GM12878 (cell line): ENCODE measurements around the gene MAST4. TPM values are rescaled to one million over a fixed set of nuclear protein-coding genes. Genes with fewer than 3 reads are reported as not detected.

Experiments used
- ATAC-seq: fragments of 200-7000 bp; cut with Tn5 transposase; 3 replicates; pipeline ENCODE4 v1.9.1; 2020; ENCODE audit warnings: mild to moderate bottlenecking, moderate library complexity
- BruUV-seq: library from RNA; stranded (reverse); fragments of 400-500 nt; replicated peaks from 2 replicates; lab custom pipeline; 2021; lab: Mats Ljungman, UMichigan
- CTCF ChIA-PET: fragments of 300-600 bp; sonication (Branson Sonifier 250); formaldehyde crosslinking; extraction: SDS; loops from one replicate; lab custom pipeline; 2021; ENCODE audit warnings: inconsistent platforms; lab: Yijun Ruan, JAX
- POLR2A ChIA-PET: fragments of 350-600 bp; formaldehyde crosslinking; extraction: SDS; loops from one replicate; lab custom pipeline; 2021; ENCODE audit warnings: inconsistent platforms; lab: Charles Lee
- RAD21 ChIA-PET: fragments of 300-600 bp; sonication (Branson Sonifier 250); formaldehyde crosslinking; loops from one replicate; lab custom pipeline; 2023; ENCODE audit warnings: antibody characterized with exemption; ENCODE audit not compliant: unreplicated experiment; lab: Charles Lee
- SMC1A ChIA-PET: fragments of 300-600 bp; sonication (Branson Sonifier 250); formaldehyde crosslinking; loops from one replicate; lab custom pipeline; 2023; ENCODE audit not compliant: unreplicated experiment, uncharacterized antibody; lab: Charles Lee
- DNase-seq: peaks from one replicate; pipeline ENCODE4 v3.0.0-alpha.2; 2011; ENCODE audit warnings: low read depth, low spot score
- FAIRE-seq: peaks from 3 replicates; lab custom pipeline; 2011; peaks lifted over from hg19 to GRCh38; lab: Jason Lieb, UNC
- H2AFZ ChIP-seq: 2 replicates; pipeline ENCODE4 v1.6.0; 2011; ENCODE audit warnings: low read depth, low read length, control low read depth; ENCODE audit not compliant: control insufficient read depth
- H3K27ac ChIP-seq: 2 replicates; pipeline ENCODE4 v1.5.1; 2011; ENCODE audit warnings: control low read depth; ENCODE audit not compliant: control insufficient read depth, insufficient read depth
- H3K27me3 ChIP-seq, 2 experiments: replicated peaks in 1 of 2; 2 replicates each; pipeline versions ENCODE4 v1.6.0 to v1.6.1; 2011; ENCODE audit warnings: low read length in 1 of 2; ENCODE audit not compliant: control insufficient read depth in 2 of 2, insufficient read depth in 2 of 2
- H3K36me3 ChIP-seq, 2 experiments: 2 replicates each; pipeline ENCODE4 v1.5.1; 2011; ENCODE audit warnings: low read length in 1 of 2; ENCODE audit not compliant: control insufficient read depth in 2 of 2, insufficient read depth in 2 of 2
- H3K4me1 ChIP-seq: 2 replicates; pipeline ENCODE4 v1.6.1; 2011; ENCODE audit warnings: mild to moderate bottlenecking, low read length, moderate library complexity, mixed read lengths; ENCODE audit not compliant: control insufficient read depth, insufficient read depth
- H3K4me2 ChIP-seq: 2 replicates; pipeline ENCODE4 v1.6.0; 2011; ENCODE audit warnings: control low read depth; ENCODE audit not compliant: control insufficient read depth, insufficient read depth
- H3K4me3 ChIP-seq: fragments of 200-600 bp; sonication (generic); 2 replicates; pipeline ENCODE4 v1.5.1; 2016
- H3K79me2 ChIP-seq: 2 replicates; pipeline ENCODE4 v1.6.0; 2011; ENCODE audit warnings: low read length; ENCODE audit not compliant: control insufficient read depth, insufficient read depth
- H3K9ac ChIP-seq: 2 replicates; pipeline ENCODE4 v1.8.0; 2011; ENCODE audit warnings: low read length, control low read depth, mixed read lengths; ENCODE audit not compliant: control insufficient read depth, insufficient read depth
- H3K9me3 ChIP-seq: replicated peaks from 3 replicates; pipeline ENCODE4 v1.5.1; 2011; ENCODE audit warnings: mild to moderate bottlenecking, low read length; ENCODE audit not compliant: control insufficient read depth, insufficient read depth
- H4K20me1 ChIP-seq: 2 replicates; pipeline ENCODE4 v1.6.0; 2011; ENCODE audit not compliant: control insufficient read depth, insufficient read depth
- CTCF ChIP-seq, 3 experiments: IDR thresholded peaks in 2 of 3; conservative IDR thresholded peaks in 1 of 3; 2 replicates each; pipeline ENCODE4 v1.5.1; 2011; ENCODE audit warnings: low read depth in 3 of 3, low read length in 3 of 3, mild to moderate bottlenecking in 3 of 3, control low read depth in 2 of 3, moderate library complexity in 2 of 3, inconsistent platforms in 1 of 3, mixed read lengths in 1 of 3; ENCODE audit not compliant: control insufficient read depth in 2 of 3, insufficient read depth in 1 of 3; ENCODE audit errors: extremely low read depth in 1 of 3
- GATAD2B ChIP-seq: fragments of 450-650 bp; conservative IDR thresholded peaks from 2 replicates; pipeline ENCODE4 v1.6.1; 2017; ENCODE audit warnings: low read depth, mild to moderate bottlenecking, moderate library complexity
- KAT2A ChIP-seq: conservative IDR thresholded peaks from 2 replicates; pipeline ENCODE4 v1.6.1; 2011; ENCODE audit warnings: low read depth, low read length; ENCODE audit not compliant: control insufficient read depth
- NR2C2 ChIP-seq: IDR thresholded peaks from 2 replicates; pipeline ENCODE4 v1.6.1; 2011; ENCODE audit warnings: borderline replicate concordance, low read depth; ENCODE audit not compliant: control insufficient read depth, insufficient read length
- SIN3A ChIP-seq: IDR thresholded peaks from 2 replicates; pipeline ENCODE4 v1.6.1; 2012; ENCODE audit warnings: low read depth, low read length, improper control_type of control experiment
- SIX5 ChIP-seq: IDR thresholded peaks from 2 replicates; pipeline ENCODE4 v1.6.1; 2011; ENCODE audit warnings: mild to moderate bottlenecking, low read depth, low read length, moderate library complexity; ENCODE audit not compliant: severe bottlenecking
- SMAD1 ChIP-seq: fragments of 450-650 bp; IDR thresholded peaks from 2 replicates; pipeline ENCODE4 v1.6.1; 2018; ENCODE audit warnings: mild to moderate bottlenecking, low read depth; ENCODE audit not compliant: partially characterized antibody
- TCF3 ChIP-seq: IDR thresholded peaks from 2 replicates; pipeline ENCODE4 v1.6.1; 2012; ENCODE audit warnings: low read depth, mild to moderate bottlenecking, low read length, borderline replicate concordance; ENCODE audit not compliant: insufficient read depth
- ZBTB40 ChIP-seq: fragments of 450-650 bp; IDR thresholded peaks from 2 replicates; pipeline ENCODE4 v1.6.1; 2016; ENCODE audit warnings: mild to moderate bottlenecking, moderate library complexity, borderline replicate concordance
- WGBS: methylation state at CpG from one replicate; pipeline ENCODE4 v1.1.6; 2016; ENCODE audit warnings: low lambda C conversion rate; ENCODE audit not compliant: insufficient replicate concordance, insufficient coverage; ENCODE audit errors: missing lambda C conversion rate; 5-methylcytosine and 5-hydroxymethylcytosine counted together
- in situ Hi-C: fragments of 300-500 bp; cut with MboI; formaldehyde crosslinking; loops from 9 replicates; pipeline ENCODE4 v1.14.3; 2018; ENCODE audit warnings: mixed read lengths
- intact Hi-C: fragments of 100-400 bp; cut with micrococcal nuclease; formaldehyde crosslinking; loops from one replicate; pipeline ENCODE4 v1.14.2; 2022; ENCODE audit not compliant: unreplicated experiment
- polyA plus RNA-seq, 11 experiments: library from polyadenylated mRNA; depleted of rRNA in 4 of 11; unstranded in 6 of 11; stranded (reverse) in 5 of 11; fragments of >200 nt; fragmentation: Nextera tagmentation in 4 of 11; fragmentation: Illumina TruSeq in 1 of 11; extraction: Ambion mirVana in 4 of 11; extraction: Trizol in 1 of 11; gene quantifications; 1 replicate in 1 of 11; 2 replicates in 10 of 11; pipeline versions ENCODE4 v1.2.1 to v1.2.3, GENCODE V29; 2011 to 2016; ENCODE audit warnings: inconsistent platforms in 2 of 11, missing spikeins in 2 of 11, low read depth in 1 of 11
- total RNA-seq, 4 experiments: library from RNA; depleted of rRNA in 3 of 4; stranded (reverse); fragments of >200 nt in 3 of 4; fragmentation: Illumina TruSeq in 1 of 4; extraction: Trizol in 1 of 4; gene quantifications; 2 replicates each; pipeline versions ENCODE4 v1.2.1 to v1.2.3, GENCODE V29; 2013 to 2021
- TF ChIP-seq, protein P1 (sequence below): fragments of 450-650 bp; IDR thresholded peaks from 2 replicates; pipeline ENCODE4 v1.6.1; 2017; ENCODE audit warnings: borderline replicate concordance

Gene MAST4
- total and polyA plus RNA-seq, 10 of the 15 experiments (the other 5 are each of a cell fraction or from before 2014, with no cell fraction given) = 0.02 to 1.6 (median 0.29) TPM; not detected in 1

DNA sequence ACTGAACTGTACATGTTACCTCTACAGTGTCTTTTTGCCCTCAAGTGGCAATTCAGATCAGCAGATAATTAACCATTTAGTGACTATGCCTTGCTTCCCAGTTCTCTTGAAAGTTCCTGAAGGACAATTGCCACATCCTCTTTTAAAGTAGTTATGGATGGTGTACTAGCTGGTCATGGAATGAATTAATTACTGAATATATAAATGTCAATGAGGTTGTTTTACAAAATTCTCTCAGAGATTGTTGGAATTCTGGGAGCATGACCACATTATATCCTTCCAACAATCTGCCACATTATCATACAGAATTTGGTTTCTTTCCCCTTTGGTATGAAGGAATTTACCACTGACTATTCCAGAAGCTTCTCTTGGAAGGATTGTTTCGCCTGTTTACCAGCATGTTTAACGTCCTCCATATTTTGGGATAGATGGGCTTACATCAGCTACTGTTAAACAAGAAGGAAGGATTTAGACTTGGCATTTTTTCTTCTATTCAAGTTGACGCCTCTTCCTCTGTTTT lies 424.0 kb downstream of the MAST4 start:
- Histone ChIP-seq H4K20me1 (no peaks in the 10 kb centered on the region), H3K9me3 (no peaks in the 10 kb centered on the region), H3K36me3 (no peaks in the 10 kb centered on the region), H3K4me3 (no peak overlapping the region), H3K79me2 (no peaks in the 10 kb centered on the region), H2AFZ (no peak overlapping the region), H3K27me3 (peaks cover 0 to 2% of the 10 kb centered on the region in 2 experiments; a peak in 1 of 4 replicates), H3K4me2 (no peak overlapping the region), H3K4me1 (no peaks in the 10 kb centered on the region), H3K27ac (no peak overlapping the region), H3K9ac (no peak overlapping the region)
- ChIA-PET POLR2A (no interaction called here), SMC1A (no interaction called here), RAD21 (no interaction called here), CTCF (no interaction called here)
- in situ Hi-C loops = no loop called here
- no TSS peak for BruUV-seq
- intact Hi-C loops = no loop called here
- WGBS = 21% methylated on average over 3 of the region's 3 CpGs
- no peak for DNase-seq
- TF ChIP-seq SIN3A (no peak), NR2C2 (no peak), KAT2A (no peak), ZBTB40 (no peak), GATAD2B (no peak), SMAD1 (no peak), CTCF (IDR thresholded peaks at IDR 0.05 in 2 of 3, conservative IDR thresholded peaks at IDR 0.05 in 1 of 3; ENCODE audit: control insufficient read depth in 2 of 3, extremely low read depth in 1 of 3, insufficient read depth in 1 of 3, low read depth in 3 of 3, low read length in 3 of 3) (no peak), SIX5 (no peak), TCF3 (no peak)
- TF ChIP-seq, protein P1, sequence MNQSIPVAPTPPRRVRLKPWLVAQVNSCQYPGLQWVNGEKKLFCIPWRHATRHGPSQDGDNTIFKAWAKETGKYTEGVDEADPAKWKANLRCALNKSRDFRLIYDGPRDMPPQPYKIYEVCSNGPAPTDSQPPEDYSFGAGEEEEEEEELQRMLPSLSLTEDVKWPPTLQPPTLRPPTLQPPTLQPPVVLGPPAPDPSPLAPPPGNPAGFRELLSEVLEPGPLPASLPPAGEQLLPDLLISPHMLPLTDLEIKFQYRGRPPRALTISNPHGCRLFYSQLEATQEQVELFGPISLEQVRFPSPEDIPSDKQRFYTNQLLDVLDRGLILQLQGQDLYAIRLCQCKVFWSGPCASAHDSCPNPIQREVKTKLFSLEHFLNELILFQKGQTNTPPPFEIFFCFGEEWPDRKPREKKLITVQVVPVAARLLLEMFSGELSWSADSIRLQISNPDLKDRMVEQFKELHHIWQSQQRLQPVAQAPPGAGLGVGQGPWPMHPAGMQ = no peak
- ATAC-seq = no peak
- no peak for FAIRE-seq
